GM23338 (cell line): ENCODE measurements around the gene JAG2. TPM values are rescaled to one million over a fixed set of nuclear protein-coding genes. Genes with fewer than 3 reads are reported as not detected.

Source experiments
- ATAC-seq: fragments of 200-7000 bp; cut with Tn5 transposase; 3 replicates; pipeline ENCODE4 v1.9.1; 2020
- DNase-seq: peaks from one replicate; pipeline ENCODE4 v3.0.0-alpha.2; 2015; ENCODE audit warnings: low spot score
- H2AFZ ChIP-seq: fragments of 200-600 bp; sonication (generic); 2 replicates; pipeline ENCODE4 v1.8.0; 2016; ENCODE audit warnings: antibody characterized with exemption, mild to moderate bottlenecking, moderate library complexity
- H3F3A ChIP-seq: fragments of 200-600 bp; sonication (generic); replicated peaks from 2 replicates; pipeline ENCODE4 v1.8.0; 2017; ENCODE audit warnings: antibody characterized with exemption, mixed run types, low read depth
- H3K27ac ChIP-seq: fragments of 200-600 bp; sonication (generic); 2 replicates; pipeline ENCODE4 v1.6.1; 2016; ENCODE audit warnings: low read depth
- H3K27me3 ChIP-seq: fragments of 200-600 bp; sonication (generic); 2 replicates; pipeline ENCODE4 v1.8.0; 2016; ENCODE audit warnings: mild to moderate bottlenecking, mixed run types, moderate library complexity; ENCODE audit not compliant: insufficient read depth
- H3K36me3 ChIP-seq: fragments of 200-600 bp; sonication (generic); 2 replicates; pipeline ENCODE4 v1.8.0; 2016; ENCODE audit warnings: mild to moderate bottlenecking; ENCODE audit not compliant: insufficient read depth
- H3K4me1 ChIP-seq: fragments of 200-600 bp; sonication (generic); 2 replicates; pipeline ENCODE4 v1.8.0; 2016; ENCODE audit warnings: mild to moderate bottlenecking, moderate library complexity; ENCODE audit not compliant: insufficient read depth
- H3K4me2 ChIP-seq: fragments of 200-600 bp; sonication (generic); 2 replicates; pipeline ENCODE4 v1.7.1; 2017; ENCODE audit warnings: mixed run types
- H3K4me3 ChIP-seq: fragments of 200-600 bp; sonication (generic); 2 replicates; pipeline ENCODE4 v1.6.1; 2016; ENCODE audit warnings: mixed run types
- H3K79me2 ChIP-seq: fragments of 200-600 bp; sonication (generic); replicated peaks from 2 replicates; pipeline ENCODE4 v1.8.0; 2017; ENCODE audit warnings: mild to moderate bottlenecking; ENCODE audit not compliant: insufficient read depth
- H3K9me2 ChIP-seq: fragments of 200-600 bp; sonication (generic); 2 replicates; pipeline ENCODE4 v1.8.0; 2017; ENCODE audit not compliant: insufficient read depth
- H4K20me1 ChIP-seq: fragments of 200-600 bp; sonication (generic); replicated peaks from 2 replicates; pipeline ENCODE4 v1.8.0; 2017; ENCODE audit warnings: mild to moderate bottlenecking; ENCODE audit not compliant: insufficient read depth
- H3K27ac Mint-ChIP-seq: 2 replicates; pipeline ENCODE4 v1.8.0; 2020; ENCODE audit warnings: inconsistent platforms, mild to moderate bottlenecking, moderate library complexity, mixed read lengths
- H3K27me3 Mint-ChIP-seq: 3 replicates; pipeline ENCODE4 v1.8.0; 2022; ENCODE audit warnings: low read depth, mild to moderate bottlenecking, moderate library complexity, mixed read lengths, inconsistent platforms; ENCODE audit not compliant: insufficient read depth, poor library complexity
- H3K36me3 Mint-ChIP-seq: 3 replicates; pipeline ENCODE4 v1.8.0; 2021; ENCODE audit warnings: low read depth, mild to moderate bottlenecking, inconsistent platforms, moderate library complexity, mixed read lengths
- H3K4me1 Mint-ChIP-seq: 3 replicates; pipeline ENCODE4 v1.8.0; 2020; ENCODE audit warnings: mild to moderate bottlenecking, inconsistent platforms, mixed read lengths
- H3K4me3 Mint-ChIP-seq: 3 replicates; pipeline ENCODE4 v1.8.0; 2021; ENCODE audit warnings: moderate library complexity, mild to moderate bottlenecking, inconsistent platforms, mixed read lengths
- H3K9me3 Mint-ChIP-seq: 3 replicates; pipeline ENCODE4 v1.8.0; 2020; ENCODE audit warnings: moderate library complexity, mild to moderate bottlenecking, inconsistent platforms, mixed read lengths
- EZH2phosphoT487 ChIP-seq: fragments of 200-600 bp; sonication (generic); IDR thresholded peaks from one replicate; pipeline ENCODE4 v1.8.1; 2018; ENCODE audit warnings: antibody characterized with exemption; ENCODE audit not compliant: unreplicated experiment
- NANOG ChIP-seq: IDR thresholded peaks from 2 replicates; pipeline ENCODE4 v1.6.1; 2016; ENCODE audit warnings: antibody characterized with exemption, borderline replicate concordance
- POLR2AphosphoS5 ChIP-seq: IDR thresholded peaks from 2 replicates; pipeline ENCODE4 v1.6.1; 2016; ENCODE audit warnings: antibody characterized with exemption, low read depth
- STAT1 ChIP-seq: IDR thresholded peaks from one replicate; pipeline ENCODE4 v1.6.1; 2016; ENCODE audit warnings: antibody characterized with exemption; ENCODE audit not compliant: unreplicated experiment
- ZNF114 ChIP-seq: fragments of 250-450 bp; sonication (Bioruptor Pico); IDR thresholded peaks from 2 replicates; pipeline ENCODE4 v1.5.0; 2020; ENCODE audit warnings: mild to moderate bottlenecking, moderate library complexity
- ZNF331 ChIP-seq: fragments of 250-450 bp; sonication (Bioruptor Pico); IDR thresholded peaks from 2 replicates; pipeline ENCODE4 v1.5.0; 2020; ENCODE audit warnings: low read depth, mild to moderate bottlenecking, moderate library complexity
- polyA plus RNA-seq: library from polyadenylated mRNA; unstranded; fragments of >200 nt; fragmentation: Nextera tagmentation; extraction: Ambion mirVana; gene quantifications from 2 replicates; pipeline ENCODE4 v1.2.1, GENCODE V29; 2016
- total RNA-seq: library from RNA; depleted of rRNA; stranded (reverse); fragments of >200 nt; shearing (Covaris generic); gene quantifications from 2 replicates; pipeline ENCODE4 v1.2.3, GENCODE V29; 2014
- TF ChIP-seq, protein P1 (sequence below): IDR thresholded peaks from 2 replicates; pipeline ENCODE4 v1.6.1; 2016; ENCODE audit warnings: antibody characterized with exemption
- TF ChIP-seq, protein P2 (sequence below): fragments of 250-450 bp; sonication (Bioruptor Pico); IDR thresholded peaks from 2 replicates; pipeline ENCODE4 v1.5.0; 2020; ENCODE audit warnings: mild to moderate bottlenecking, moderate library complexity
- TF ChIP-seq, protein P3 (sequence below): IDR thresholded peaks from one replicate; pipeline ENCODE4 v1.6.1; 2018; ENCODE audit warnings: antibody characterized with exemption; ENCODE audit not compliant: unreplicated experiment
- TF ChIP-seq, protein P4 (sequence below), 2 experiments: fragments of 200-600 bp in 1 of 2; sonication (generic) in 1 of 2; conservative IDR thresholded peaks; 2 replicates each; pipeline versions ENCODE4 v1.5.1 to v1.6.1; 2016 to 2017; ENCODE audit warnings: antibody characterized with exemption in 2 of 2, low read depth in 2 of 2, mild to moderate bottlenecking in 2 of 2, moderate library complexity in 1 of 2

JAG2 gene
- total and polyA plus RNA-seq, 2 experiments from 2014 or later: 1.9 to 10.3 TPM

DNA sequence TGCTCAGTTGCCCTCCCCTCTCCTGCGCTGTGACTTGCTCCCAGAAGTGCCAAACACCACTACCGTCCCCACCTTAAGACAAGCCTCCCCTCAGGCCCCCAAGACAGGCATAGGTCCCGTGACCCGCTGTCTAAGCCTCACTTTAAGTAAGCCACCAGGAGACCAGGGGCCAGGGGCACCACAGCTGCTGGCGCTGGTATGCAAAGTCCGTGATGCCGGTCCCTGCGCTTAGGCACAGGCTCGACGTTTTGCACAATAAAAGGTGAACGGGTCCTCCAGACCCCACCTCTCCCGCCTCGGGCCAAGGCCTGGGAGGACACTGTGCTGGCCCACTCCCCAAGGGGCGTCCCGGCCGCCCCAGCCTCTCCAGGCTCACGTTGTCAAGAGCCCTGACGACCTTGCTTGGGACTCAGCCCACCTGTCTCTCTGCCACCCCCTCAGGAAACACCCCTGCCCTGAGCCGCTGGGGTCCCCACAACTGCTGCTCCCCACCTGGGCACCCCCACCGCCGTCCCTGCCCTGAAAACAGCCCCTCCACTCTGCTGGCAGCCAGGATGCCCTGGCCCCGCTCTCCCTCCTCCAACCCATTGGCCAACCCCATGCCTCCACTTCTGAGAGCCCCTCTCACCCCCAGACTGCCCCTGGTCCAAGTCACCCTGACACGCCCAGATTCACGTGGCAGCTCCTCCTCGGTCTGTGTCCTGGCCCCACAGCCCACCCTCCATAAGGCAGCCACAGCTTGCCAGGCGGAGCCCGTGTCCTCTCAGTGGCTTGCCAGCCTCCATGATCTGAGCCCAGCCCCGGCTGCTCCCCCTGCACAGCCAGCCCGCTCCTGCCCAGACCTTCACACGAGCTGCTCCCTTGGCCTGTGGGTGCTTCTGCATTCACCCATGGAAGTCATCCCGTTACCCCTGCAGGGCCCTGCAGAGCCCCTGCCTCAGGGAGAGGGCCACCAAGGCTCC, 11.9 kb downstream of the JAG2 start:
- Histone ChIP-seq H3K27ac (no peak overlapping the region), H4K20me1 (no peaks in the 10 kb centered on the region), H3K4me1 (no peaks in the 10 kb centered on the region), H3K79me2 (no peaks in the 10 kb centered on the region), H3K27me3 (no peaks in the 10 kb centered on the region), H3K4me2 (no peak overlapping the region), H3F3A (no peaks in the 10 kb centered on the region), H3K4me3 (no peak overlapping the region), H2AFZ (no peak overlapping the region), H3K36me3 (no peaks in the 10 kb centered on the region), H3K9me2 (no peaks in the 10 kb centered on the region)
- no peak for ATAC-seq
- no peaks in the 10 kb centered on the region for H3K9me3 Mint-ChIP-seq
- no peak overlapping the region for H3K27ac Mint-ChIP-seq
- peaks cover 2% of the 10 kb centered on the region; the same call in 1 of the 3 replicates for H3K4me1 Mint-ChIP-seq
- DNase-seq: no peak
- H3K4me3 Mint-ChIP-seq: no peak overlapping the region
- H3K36me3 Mint-ChIP-seq: no peaks in the 10 kb centered on the region
- no peak for TF ChIP-seq EZH2phosphoT487
- TF ChIP-seq, protein P1, sequence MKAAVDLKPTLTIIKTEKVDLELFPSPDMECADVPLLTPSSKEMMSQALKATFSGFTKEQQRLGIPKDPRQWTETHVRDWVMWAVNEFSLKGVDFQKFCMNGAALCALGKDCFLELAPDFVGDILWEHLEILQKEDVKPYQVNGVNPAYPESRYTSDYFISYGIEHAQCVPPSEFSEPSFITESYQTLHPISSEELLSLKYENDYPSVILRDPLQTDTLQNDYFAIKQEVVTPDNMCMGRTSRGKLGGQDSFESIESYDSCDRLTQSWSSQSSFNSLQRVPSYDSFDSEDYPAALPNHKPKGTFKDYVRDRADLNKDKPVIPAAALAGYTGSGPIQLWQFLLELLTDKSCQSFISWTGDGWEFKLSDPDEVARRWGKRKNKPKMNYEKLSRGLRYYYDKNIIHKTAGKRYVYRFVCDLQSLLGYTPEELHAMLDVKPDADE: no peak
- TF ChIP-seq, protein P2, sequence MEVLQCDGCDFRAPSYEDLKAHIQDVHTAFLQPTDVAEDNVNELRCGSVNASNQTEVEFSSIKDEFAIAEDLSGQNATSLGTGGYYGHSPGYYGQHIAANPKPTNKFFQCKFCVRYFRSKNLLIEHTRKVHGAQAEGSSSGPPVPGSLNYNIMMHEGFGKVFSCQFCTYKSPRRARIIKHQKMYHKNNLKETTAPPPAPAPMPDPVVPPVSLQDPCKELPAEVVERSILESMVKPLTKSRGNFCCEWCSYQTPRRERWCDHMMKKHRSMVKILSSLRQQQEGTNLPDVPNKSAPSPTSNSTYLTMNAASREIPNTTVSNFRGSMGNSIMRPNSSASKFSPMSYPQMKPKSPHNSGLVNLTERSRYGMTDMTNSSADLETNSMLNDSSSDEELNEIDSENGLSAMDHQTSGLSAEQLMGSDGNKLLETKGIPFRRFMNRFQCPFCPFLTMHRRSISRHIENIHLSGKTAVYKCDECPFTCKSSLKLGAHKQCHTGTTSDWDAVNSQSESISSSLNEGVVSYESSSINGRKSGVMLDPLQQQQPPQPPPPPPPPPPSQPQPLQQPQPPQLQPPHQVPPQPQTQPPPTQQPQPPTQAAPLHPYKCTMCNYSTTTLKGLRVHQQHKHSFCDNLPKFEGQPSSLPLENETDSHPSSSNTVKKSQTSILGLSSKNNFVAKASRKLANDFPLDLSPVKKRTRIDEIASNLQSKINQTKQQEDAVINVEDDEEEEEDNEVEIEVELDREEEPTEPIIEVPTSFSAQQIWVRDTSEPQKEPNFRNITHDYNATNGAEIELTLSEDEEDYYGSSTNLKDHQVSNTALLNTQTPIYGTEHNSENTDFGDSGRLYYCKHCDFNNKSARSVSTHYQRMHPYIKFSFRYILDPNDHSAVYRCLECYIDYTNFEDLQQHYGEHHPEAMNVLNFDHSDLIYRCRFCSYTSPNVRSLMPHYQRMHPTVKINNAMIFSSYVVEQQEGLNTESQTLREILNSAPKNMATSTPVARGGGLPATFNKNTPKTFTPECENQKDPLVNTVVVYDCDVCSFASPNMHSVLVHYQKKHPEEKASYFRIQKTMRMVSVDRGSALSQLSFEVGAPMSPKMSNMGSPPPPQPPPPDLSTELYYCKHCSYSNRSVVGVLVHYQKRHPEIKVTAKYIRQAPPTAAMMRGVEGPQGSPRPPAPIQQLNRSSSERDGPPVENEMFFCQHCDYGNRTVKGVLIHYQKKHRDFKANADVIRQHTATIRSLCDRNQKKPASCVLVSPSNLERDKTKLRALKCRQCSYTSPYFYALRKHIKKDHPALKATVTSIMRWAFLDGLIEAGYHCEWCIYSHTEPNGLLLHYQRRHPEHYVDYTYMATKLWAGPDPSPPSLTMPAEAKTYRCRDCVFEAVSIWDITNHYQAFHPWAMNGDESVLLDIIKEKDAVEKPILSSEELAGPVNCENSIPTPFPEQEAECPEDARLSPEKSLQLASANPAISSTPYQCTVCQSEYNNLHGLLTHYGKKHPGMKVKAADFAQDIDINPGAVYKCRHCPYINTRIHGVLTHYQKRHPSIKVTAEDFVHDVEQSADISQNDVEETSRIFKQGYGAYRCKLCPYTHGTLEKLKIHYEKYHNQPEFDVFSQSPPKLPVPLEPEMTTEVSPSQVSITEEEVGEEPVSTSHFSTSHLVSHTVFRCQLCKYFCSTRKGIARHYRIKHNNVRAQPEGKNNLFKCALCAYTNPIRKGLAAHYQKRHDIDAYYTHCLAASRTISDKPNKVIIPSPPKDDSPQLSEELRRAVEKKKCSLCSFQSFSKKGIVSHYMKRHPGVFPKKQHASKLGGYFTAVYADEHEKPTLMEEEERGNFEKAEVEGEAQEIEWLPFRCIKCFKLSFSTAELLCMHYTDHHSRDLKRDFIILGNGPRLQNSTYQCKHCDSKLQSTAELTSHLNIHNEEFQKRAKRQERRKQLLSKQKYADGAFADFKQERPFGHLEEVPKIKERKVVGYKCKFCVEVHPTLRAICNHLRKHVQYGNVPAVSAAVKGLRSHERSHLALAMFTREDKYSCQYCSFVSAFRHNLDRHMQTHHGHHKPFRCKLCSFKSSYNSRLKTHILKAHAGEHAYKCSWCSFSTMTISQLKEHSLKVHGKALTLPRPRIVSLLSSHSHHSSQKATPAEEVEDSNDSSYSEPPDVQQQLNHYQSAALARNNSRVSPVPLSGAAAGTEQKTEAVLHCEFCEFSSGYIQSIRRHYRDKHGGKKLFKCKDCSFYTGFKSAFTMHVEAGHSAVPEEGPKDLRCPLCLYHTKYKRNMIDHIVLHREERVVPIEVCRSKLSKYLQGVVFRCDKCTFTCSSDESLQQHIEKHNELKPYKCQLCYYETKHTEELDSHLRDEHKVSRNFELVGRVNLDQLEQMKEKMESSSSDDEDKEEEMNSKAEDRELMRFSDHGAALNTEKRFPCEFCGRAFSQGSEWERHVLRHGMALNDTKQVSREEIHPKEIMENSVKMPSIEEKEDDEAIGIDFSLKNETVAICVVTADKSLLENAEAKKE (CRISPR knock-in tag): no peak
- no peak for TF ChIP-seq NANOG
- TF ChIP-seq, protein P3, sequence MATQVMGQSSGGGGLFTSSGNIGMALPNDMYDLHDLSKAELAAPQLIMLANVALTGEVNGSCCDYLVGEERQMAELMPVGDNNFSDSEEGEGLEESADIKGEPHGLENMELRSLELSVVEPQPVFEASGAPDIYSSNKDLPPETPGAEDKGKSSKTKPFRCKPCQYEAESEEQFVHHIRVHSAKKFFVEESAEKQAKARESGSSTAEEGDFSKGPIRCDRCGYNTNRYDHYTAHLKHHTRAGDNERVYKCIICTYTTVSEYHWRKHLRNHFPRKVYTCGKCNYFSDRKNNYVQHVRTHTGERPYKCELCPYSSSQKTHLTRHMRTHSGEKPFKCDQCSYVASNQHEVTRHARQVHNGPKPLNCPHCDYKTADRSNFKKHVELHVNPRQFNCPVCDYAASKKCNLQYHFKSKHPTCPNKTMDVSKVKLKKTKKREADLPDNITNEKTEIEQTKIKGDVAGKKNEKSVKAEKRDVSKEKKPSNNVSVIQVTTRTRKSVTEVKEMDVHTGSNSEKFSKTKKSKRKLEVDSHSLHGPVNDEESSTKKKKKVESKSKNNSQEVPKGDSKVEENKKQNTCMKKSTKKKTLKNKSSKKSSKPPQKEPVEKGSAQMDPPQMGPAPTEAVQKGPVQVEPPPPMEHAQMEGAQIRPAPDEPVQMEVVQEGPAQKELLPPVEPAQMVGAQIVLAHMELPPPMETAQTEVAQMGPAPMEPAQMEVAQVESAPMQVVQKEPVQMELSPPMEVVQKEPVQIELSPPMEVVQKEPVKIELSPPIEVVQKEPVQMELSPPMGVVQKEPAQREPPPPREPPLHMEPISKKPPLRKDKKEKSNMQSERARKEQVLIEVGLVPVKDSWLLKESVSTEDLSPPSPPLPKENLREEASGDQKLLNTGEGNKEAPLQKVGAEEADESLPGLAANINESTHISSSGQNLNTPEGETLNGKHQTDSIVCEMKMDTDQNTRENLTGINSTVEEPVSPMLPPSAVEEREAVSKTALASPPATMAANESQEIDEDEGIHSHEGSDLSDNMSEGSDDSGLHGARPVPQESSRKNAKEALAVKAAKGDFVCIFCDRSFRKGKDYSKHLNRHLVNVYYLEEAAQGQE: no peak
- no peak for TF ChIP-seq ZNF331 (CRISPR knock-in tag)
- no peak for TF ChIP-seq POLR2AphosphoS5
- TF ChIP-seq, protein P4, sequence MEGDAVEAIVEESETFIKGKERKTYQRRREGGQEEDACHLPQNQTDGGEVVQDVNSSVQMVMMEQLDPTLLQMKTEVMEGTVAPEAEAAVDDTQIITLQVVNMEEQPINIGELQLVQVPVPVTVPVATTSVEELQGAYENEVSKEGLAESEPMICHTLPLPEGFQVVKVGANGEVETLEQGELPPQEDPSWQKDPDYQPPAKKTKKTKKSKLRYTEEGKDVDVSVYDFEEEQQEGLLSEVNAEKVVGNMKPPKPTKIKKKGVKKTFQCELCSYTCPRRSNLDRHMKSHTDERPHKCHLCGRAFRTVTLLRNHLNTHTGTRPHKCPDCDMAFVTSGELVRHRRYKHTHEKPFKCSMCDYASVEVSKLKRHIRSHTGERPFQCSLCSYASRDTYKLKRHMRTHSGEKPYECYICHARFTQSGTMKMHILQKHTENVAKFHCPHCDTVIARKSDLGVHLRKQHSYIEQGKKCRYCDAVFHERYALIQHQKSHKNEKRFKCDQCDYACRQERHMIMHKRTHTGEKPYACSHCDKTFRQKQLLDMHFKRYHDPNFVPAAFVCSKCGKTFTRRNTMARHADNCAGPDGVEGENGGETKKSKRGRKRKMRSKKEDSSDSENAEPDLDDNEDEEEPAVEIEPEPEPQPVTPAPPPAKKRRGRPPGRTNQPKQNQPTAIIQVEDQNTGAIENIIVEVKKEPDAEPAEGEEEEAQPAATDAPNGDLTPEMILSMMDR (conservative IDR thresholded peaks at IDR 0.05; ENCODE audit: low read depth in 2 of 2): no peak
- TF ChIP-seq STAT1: no peak
- TF ChIP-seq ZNF114 (CRISPR knock-in tag): no peak
- peaks cover 15% of the 10 kb centered on the region for H3K27me3 Mint-ChIP-seq
